Skeletal muscle cell (primary cell): ENCODE results near the gene OLFM1.
"Not testable (repeated sequence)": the region's sequence is repeated elsewhere in the genome, so short reads cannot be mapped to it uniquely, and the experiment has no call there.

Source experiments
- DNase-seq: peaks from one replicate; pipeline ENCODE4 v3.0.0-alpha.2; 2010; ENCODE audit warnings: low read depth
- H3K4me3 ChIP-seq: 2 replicates; pipeline ENCODE4 v1.5.1; 2011; ENCODE audit warnings: low read depth, mild to moderate bottlenecking, control low read depth, low read length, moderate library complexity

The OLFM1 gene

GRCh38 chr9:135055181-135055580 is 32.3 kb upstream of the OLFM1 start:
- no peak for DNase-seq
- no peak overlapping the region for H3K4me3 ChIP-seq

GRCh38 chr9:135056541-135056940 is 30.9 kb upstream of the OLFM1 start:
- no peak overlapping the region for H3K4me3 ChIP-seq
- no peak for DNase-seq

GRCh38 chr9:135060461-135061116 is 26.9 kb upstream of the OLFM1 start:
- DNase-seq, result no peak

GRCh38 chr9:135061441-135061840 is 26.0 kb upstream of the OLFM1 start:
- no peak for DNase-seq
- H3K4me3 ChIP-seq, result no peak overlapping the region

More at GRCh38 chr9:135060461-135061116, 26.9 kb upstream of the OLFM1 start:
- no peak overlapping the region for H3K4me3 ChIP-seq

- no peak overlapping the region for H3K4me3 ChIP-seq
- no peak for DNase-seq
Measured at GRCh38 chr9:135062254-135062653, 25.2 kb upstream of the OLFM1 start.

- not testable (repeated sequence) for H3K4me3 ChIP-seq, DNase-seq
Measured at GRCh38 chr9:135063466-135063865, 24.0 kb upstream of the OLFM1 start.

- not testable (repeated sequence) for DNase-seq, H3K4me3 ChIP-seq
Measured at GRCh38 chr9:135063888-135064287, 23.6 kb upstream of the OLFM1 start.

- no peak overlapping the region for H3K4me3 ChIP-seq
- DNase-seq, result no peak
Measured at GRCh38 chr9:135065151-135065550, 22.3 kb upstream of the OLFM1 start.

- no peak for DNase-seq
- H3K4me3 ChIP-seq, result no peak overlapping the region
Measured at GRCh38 chr9:135065804-135066203, 21.7 kb upstream of the OLFM1 start.

GRCh38 chr9:135066291-135066690 is 21.2 kb upstream of the OLFM1 start:
- H3K4me3 ChIP-seq, result no peak overlapping the region
- DNase-seq, result no peak

- H3K4me3 ChIP-seq, result no peak overlapping the region
- no peak for DNase-seq
Measured at GRCh38 chr9:135067096-135067710, 20.3 kb upstream of the OLFM1 start.

- H3K4me3 ChIP-seq, result no peak overlapping the region
Measured at GRCh38 chr9:135068776-135069415, 18.6 kb upstream of the OLFM1 start.

GRCh38 chr9:135069558-135070197 is 17.8 kb upstream of the OLFM1 start:
- H3K4me3 ChIP-seq, result no peak overlapping the region
- no peak for DNase-seq

More at GRCh38 chr9:135068776-135069415, 18.6 kb upstream of the OLFM1 start:
- DNase-seq, result no peak

- no peak overlapping the region for H3K4me3 ChIP-seq
- DNase-seq, result no peak
Measured at GRCh38 chr9:135070198-135070951, 17.1 kb upstream of the OLFM1 start.

GRCh38 chr9:135070964-135071735 is 16.3 kb upstream of the OLFM1 start:
- DNase-seq, result no peak
- H3K4me3 ChIP-seq, result no peak overlapping the region

GRCh38 chr9:135073081-135073740 is 14.3 kb upstream of the OLFM1 start:
- no peak overlapping the region for H3K4me3 ChIP-seq
- DNase-seq, result no peak

GRCh38 chr9:135073741-135074305 is 13.6 kb upstream of the OLFM1 start:
- no peak overlapping the region for H3K4me3 ChIP-seq
- no peak for DNase-seq
